D721Med (cell line): ENCODE results near the gene P2RY11.

ENCODE experiments used
- DNase-seq: peaks from one replicate; pipeline ENCODE4 v3.0.0; 2011; ENCODE audit warnings: low spot score; ENCODE audit not compliant: insufficient read length
- FAIRE-seq: peaks from 2 replicates; lab custom pipeline; 2011; peaks lifted over from hg19 to GRCh38; lab: Jason Lieb, UNC
- CTCF ChIP-seq: IDR thresholded peaks from 2 replicates; pipeline ENCODE4 v1.5.1; 2012; ENCODE audit warnings: mild to moderate bottlenecking, control low read depth; ENCODE audit not compliant: insufficient read depth; ENCODE audit errors: missing control alignments

The P2RY11 gene

GRCh38 chr19:10109528-10109927 is 2.0 kb upstream of the P2RY11 start:
- DNase-seq, result peak; percentile 2
- no peak for FAIRE-seq
- no peak for TF ChIP-seq CTCF

- FAIRE-seq, result no peak
- no peak for TF ChIP-seq CTCF
- peak; percentile 1 for DNase-seq
Measured at GRCh38 chr19:10110076-10110971, 1.2 kb upstream of the P2RY11 start.

- TF ChIP-seq CTCF, result no peak
- peak; percentile 0 for DNase-seq
- no peak for FAIRE-seq
Measured at GRCh38 chr19:10110972-10111317, 548 bp upstream of the P2RY11 start.

GRCh38 chr19:10112037-10112761 is 706 bp downstream of the P2RY11 start:
- DNase-seq (peak; percentile 8), FAIRE-seq (no peak)
- TF ChIP-seq CTCF, result no peak

GRCh38 chr19:10112895-10113591 is 1.6 kb downstream of the P2RY11 start:
- FAIRE-seq, result no peak
- peak; percentile 24 for DNase-seq
- peak; percentile 41 for TF ChIP-seq CTCF

- TF ChIP-seq CTCF, result no peak
- FAIRE-seq (no peak), DNase-seq (peak; percentile 2)
Measured at GRCh38 chr19:10113592-10113963, 2.1 kb downstream of the P2RY11 start.
